CD4-positive, alpha-beta memory T cell (primary cell): ENCODE data around the gene NDUFC2. TPM values are rescaled to one million over a fixed set of nuclear protein-coding genes. Genes with fewer than 3 reads are reported as not detected.
A peak's percentile ranks its signal among the peaks of the same experiment; 100 is the strongest.
"Not testable (repeated sequence)": the region's sequence is repeated elsewhere in the genome, so short reads cannot be mapped to it uniquely, and the experiment has no call there.

Source experiments
- CTCF ChIA-PET: fragments of 350-600 bp; sonication (Branson Sonifier 250); formaldehyde crosslinking; loops from one replicate; lab custom pipeline; 2021; ENCODE audit warnings: inconsistent platforms; ENCODE audit not compliant: partially characterized antibody; lab: Charles Lee
- POLR2A ChIA-PET: fragments of 350-600 bp; sonication (Branson Sonifier 250); formaldehyde crosslinking; loops from one replicate; lab custom pipeline; 2021; ENCODE audit not compliant: partially characterized antibody; lab: Charles Lee
- DNase-seq, 5 donors: peaks; one replicate each; pipeline versions ENCODE4 v3.0.0 to v3.0.0-alpha.2; 2020 to 2022; ENCODE audit warnings: mixed read lengths in 1 of 5
- H3K27ac ChIP-seq: one replicate; pipeline ENCODE4 v1.7.0; 2013; ENCODE audit warnings: low read depth, low read length
- H3K27me3 ChIP-seq: 2 replicates; pipeline ENCODE4 v1.7.0; 2013; ENCODE audit warnings: mild to moderate bottlenecking, low read length, moderate library complexity; ENCODE audit not compliant: insufficient read depth
- H3K36me3 ChIP-seq: 2 replicates; pipeline ENCODE4 v1.7.0; 2013; ENCODE audit warnings: mild to moderate bottlenecking, low read length, moderate library complexity; ENCODE audit not compliant: insufficient read depth
- H3K4me1 ChIP-seq: 2 replicates; pipeline ENCODE4 v1.7.0; 2013; ENCODE audit warnings: mild to moderate bottlenecking, low read length, moderate library complexity; ENCODE audit not compliant: insufficient read depth
- H3K4me3 ChIP-seq, 2 donors: one replicate each; pipeline ENCODE4 v1.7.0; 2013; ENCODE audit warnings: low read length in 2 of 2, mild to moderate bottlenecking in 1 of 2
- H3K9me3 ChIP-seq, 2 donors: one replicate each; pipeline ENCODE4 v1.7.0; 2013; ENCODE audit warnings: low read length in 2 of 2, control low read depth in 1 of 2; ENCODE audit not compliant: control insufficient read depth in 1 of 2
- H3K27ac Mint-ChIP-seq, 7 donors: one replicate each; pipeline ENCODE4 v1.8.0; 2020 to 2021; ENCODE audit warnings: mixed read lengths in 7 of 7, mild to moderate bottlenecking in 6 of 7, inconsistent platforms in 3 of 7, moderate library complexity in 3 of 7
- H3K27me3 Mint-ChIP-seq, 2 donors: one replicate each; pipeline ENCODE4 v1.8.0; 2020 to 2021; ENCODE audit warnings: mixed read lengths in 2 of 2
- H3K36me3 Mint-ChIP-seq, 2 donors: one replicate each; pipeline ENCODE4 v1.8.0; 2020 to 2021; ENCODE audit warnings: mixed read lengths in 2 of 2, inconsistent platforms in 1 of 2, mild to moderate bottlenecking in 1 of 2
- H3K4me1 Mint-ChIP-seq, 4 donors: one replicate each; pipeline ENCODE4 v1.8.0; 2020 to 2021; ENCODE audit warnings: mixed read lengths in 4 of 4, mild to moderate bottlenecking in 1 of 4
- H3K4me3 Mint-ChIP-seq, 8 donors: one replicate each; pipeline ENCODE4 v1.8.0; 2020 to 2021; ENCODE audit warnings: mixed read lengths in 8 of 8, mild to moderate bottlenecking in 7 of 8, moderate library complexity in 6 of 8, inconsistent platforms in 3 of 8
- H3K9me3 Mint-ChIP-seq, 8 donors: one replicate each; pipeline ENCODE4 v1.8.0; 2020 to 2021; ENCODE audit warnings: mixed read lengths in 8 of 8, mild to moderate bottlenecking in 5 of 8, inconsistent platforms in 3 of 8, moderate library complexity in 1 of 8
- intact Hi-C: fragments of 100-400 bp; cut with micrococcal nuclease; formaldehyde crosslinking; loops from one replicate; pipeline ENCODE4 v1.15.1; 2023
- polyA plus RNA-seq, 2 donors: library from polyadenylated mRNA; unstranded; fragments of 300-500 nt; fragmentation: Illumina TruSeq; gene quantifications; one replicate each; pipeline ENCODE4 v1.2.3, GENCODE V29; 2021
- total RNA-seq, 2 experiments: library from RNA; stranded (reverse); gene quantifications; one replicate each; pipeline ENCODE4 v1.2.3, GENCODE V29; 2021

The NDUFC2 gene
- total and polyA plus RNA-seq, 4 experiments from 2014 or later = 80.5 to 188 (median 122) TPM

- Mint-ChIP-seq H3K27ac (peak overlapping the region; percentile 87 to 98 (median 96)), H3K36me3 (peaks cover 0 to 16% of the 10 kb centered on the region in 2 donors), H3K27me3 (no peaks in the 10 kb centered on the region), H3K9me3 (no peaks in the 10 kb centered on the region), H3K4me1 (peaks cover 29 to 67% (median 44%) of the 10 kb centered on the region in 4 donors), H3K4me3 (peak overlapping the region; percentile 93 to 98 (median 96))
- peak overlapping the region; percentile 77 to 98 for H3K4me3 ChIP-seq
- H3K27me3 ChIP-seq = no peaks in the 10 kb centered on the region
- intact Hi-C loops = no loop called here
- ChIA-PET POLR2A (interaction anchor here (1.0 to 2.7 kb wide), 8 partner anchors 9 to 261 kb away, joined by 3 to 18 read pairs (median 6); partner anchors contain the start of genes ALG8, INTS4, KCTD21 and USP35), CTCF (interaction anchor here (1.7 kb wide), 1 partner anchor 15 kb away, joined by 4 read pairs; no protein-coding TSS in a partner anchor)
- H3K9me3 ChIP-seq = no peaks in the 10 kb centered on the region
- peak overlapping the region; percentile 75 for H3K27ac ChIP-seq
- no peak for DNase-seq
- H3K36me3 ChIP-seq = no peaks in the 10 kb centered on the region
- H3K4me1 ChIP-seq = peaks cover 48% of the 10 kb centered on the region
Measured at GRCh38 chr11:78080084-78080817, 589 bp upstream of the NDUFC2 start.

DNA sequence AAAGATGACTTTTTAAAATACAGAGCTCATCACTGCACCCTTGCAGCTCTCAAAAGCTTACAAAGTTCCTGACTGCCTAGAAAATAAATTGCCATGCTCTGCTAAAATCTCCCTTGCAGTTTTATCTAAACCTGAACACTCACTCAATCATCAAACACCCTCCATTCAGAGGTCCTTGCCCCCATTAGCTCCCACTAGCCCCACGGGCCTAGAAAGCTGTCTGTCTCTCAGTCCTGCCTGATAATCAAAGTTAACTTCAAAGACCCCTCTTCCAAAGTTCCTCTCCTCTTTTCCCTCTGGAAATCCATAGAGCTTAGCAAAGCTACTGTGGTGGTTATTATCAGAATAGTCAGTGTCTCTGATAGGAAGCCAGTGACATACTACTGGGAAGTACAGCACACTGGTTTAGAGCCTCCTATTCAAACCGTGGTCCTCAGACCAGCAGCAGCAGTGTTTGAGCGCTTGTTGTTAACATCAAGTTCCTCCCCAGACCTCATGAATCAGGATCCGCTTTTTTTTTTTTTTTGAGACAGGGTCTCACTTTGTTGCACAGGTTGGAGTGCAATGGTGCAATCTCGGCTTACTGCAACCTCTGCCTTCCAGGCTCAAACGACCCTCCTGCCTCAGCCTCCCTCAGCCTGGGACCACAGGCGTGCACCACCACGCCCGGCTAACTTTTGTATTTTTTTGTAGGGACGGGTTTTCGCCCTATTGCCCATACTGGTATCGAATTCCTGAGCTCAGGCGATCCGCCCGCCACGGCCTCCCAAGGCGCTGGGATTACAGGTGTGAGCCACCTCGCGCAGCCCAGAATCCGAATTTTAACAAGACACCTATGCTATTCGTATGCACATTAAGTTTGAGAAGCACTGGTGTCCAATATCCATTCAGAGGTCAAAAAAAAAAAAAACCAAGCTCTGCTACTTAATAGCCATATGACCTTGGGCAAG lies 1.2 kb downstream of the NDUFC2 start:
- POLR2A ChIA-PET = interaction anchor here (0.7 to 2.7 kb wide), 10 partner anchors 8 to 624 kb away, joined by 3 to 18 read pairs (median 6); partner anchors contain the start of genes ALG8, INTS4, KCTD21 and USP35
- peaks cover 0 to 16% of the 10 kb centered on the region in 2 donors for H3K36me3 Mint-ChIP-seq

DNA sequence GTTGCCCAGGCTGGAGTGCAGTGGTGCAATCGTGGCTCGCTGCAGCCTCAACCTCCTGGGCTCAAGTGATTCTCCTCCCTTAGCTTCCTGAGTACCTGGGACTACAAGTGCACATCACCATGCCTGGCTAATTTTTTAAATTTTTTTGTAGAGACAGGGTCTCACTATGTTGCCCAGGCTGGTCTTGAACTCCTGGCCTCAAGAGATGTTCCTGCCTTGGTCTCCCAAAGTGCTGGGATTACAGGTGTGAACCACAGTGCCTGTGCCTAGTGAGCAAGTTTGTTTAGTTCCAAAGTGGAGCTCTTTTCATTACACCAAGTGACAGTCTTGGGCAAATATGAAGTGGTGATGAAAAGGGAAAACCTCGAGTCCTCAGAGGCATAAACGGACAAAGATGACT lies 2.1 kb downstream of the NDUFC2 start:
- CTCF ChIA-PET = interaction anchor here (1.0 to 1.2 kb wide), 2 partner anchors 32 to 78 kb away, joined by 3 to 6 read pairs; no protein-coding TSS in a partner anchor
- H3K27ac ChIP-seq, H3K27me3 Mint-ChIP-seq, H3K9me3 ChIP-seq, H3K27me3 ChIP-seq, DNase-seq, H3K36me3 ChIP-seq, H3K9me3 Mint-ChIP-seq: not testable (repeated sequence)
- peaks cover 55% of the 10 kb centered on the region for H3K4me1 ChIP-seq
- intact Hi-C loops = loop anchor here (2.0 to 10.0 kb wide), 3 partner anchors 110 to 487 kb away; partner anchors contain the start of genes AAMDC, KCTD21, RSF1 and USP35
- peak overlapping the region; percentile 93 to 98 (median 96) for H3K4me3 Mint-ChIP-seq
- peak overlapping the region in 6 of 7 donors; percentile 86 to 96 (median 94) for H3K27ac Mint-ChIP-seq
- peak overlapping the region; percentile 13 to 77 for H3K4me3 ChIP-seq
- POLR2A ChIA-PET = interaction anchor here (1.4 to 2.7 kb wide), 4 partner anchors 10 to 111 kb away, joined by 3 to 11 read pairs (median 5); partner anchors contain the start of genes ALG8, KCTD21 and USP35
- peaks cover 34 to 72% (median 54%) of the 10 kb centered on the region in 4 donors for H3K4me1 Mint-ChIP-seq
- peaks cover 2 to 20% of the 10 kb centered on the region in 2 donors for H3K36me3 Mint-ChIP-seq

More for the DNA sequence above, 1.2 kb downstream of the NDUFC2 start:
- intact Hi-C loops = loop anchor here (1.0 to 10.0 kb wide), 4 partner anchors 61 to 486 kb away; partner anchors contain the start of genes ALG8, INTS4, KCTD21 and USP35
- Histone ChIP-seq H3K4me1 (peaks cover 55% of the 10 kb centered on the region), H3K4me3 (peak overlapping the region; percentile 77 to 98), H3K27me3 (no peaks in the 10 kb centered on the region), H3K27ac (peak overlapping the region; percentile 75), H3K36me3 (no peaks in the 10 kb centered on the region), H3K9me3 (no peaks in the 10 kb centered on the region)
- Mint-ChIP-seq H3K4me1 (peaks cover 34 to 72% (median 52%) of the 10 kb centered on the region in 4 donors), H3K27ac (peak overlapping the region; percentile 87 to 98 (median 96)), H3K27me3 (no peaks in the 10 kb centered on the region), H3K9me3 (no peaks in the 10 kb centered on the region), H3K4me3 (peak overlapping the region; percentile 93 to 98 (median 96))
- no peak for DNase-seq
- CTCF ChIA-PET = interaction anchor here (1.2 to 1.7 kb wide), 3 partner anchors 13 to 486 kb away, joined by 4 to 6 read pairs (median 5); no protein-coding TSS in a partner anchor

GRCh38 chr11:78076733-78077403 lies 2.8 kb downstream of the NDUFC2 start:
- H3K4me1 ChIP-seq = peaks cover 55% of the 10 kb centered on the region
- no peaks in the 10 kb centered on the region for H3K9me3 Mint-ChIP-seq
- H3K4me3 ChIP-seq = no peak overlapping the region
- no peaks in the 10 kb centered on the region for H3K9me3 ChIP-seq
- no peak for DNase-seq
- peak overlapping the region; percentile 32 for H3K27ac ChIP-seq
- H3K27me3 Mint-ChIP-seq = no peaks in the 10 kb centered on the region
- H3K27me3 ChIP-seq = no peaks in the 10 kb centered on the region
- ChIA-PET POLR2A (interaction anchor here (1.4 to 1.6 kb wide), 2 partner anchors 63 to 82 kb away, joined by 3 read pairs; partner anchors contain the start of gene ALG8), CTCF (interaction anchor here (1.0 to 1.2 kb wide), 2 partner anchors 31 to 78 kb away, joined by 3 to 6 read pairs; no protein-coding TSS in a partner anchor)
- peaks cover 10% of the 10 kb centered on the region for H3K36me3 ChIP-seq
- intact Hi-C loops = loop anchor here (2.0 to 10.0 kb wide), 3 partner anchors 110 to 488 kb away; partner anchors contain the start of genes AAMDC, KCTD21, RSF1 and USP35
- peaks cover 6 to 25% of the 10 kb centered on the region in 2 donors for H3K36me3 Mint-ChIP-seq
- H3K4me1 Mint-ChIP-seq = peaks cover 34 to 71% (median 52%) of the 10 kb centered on the region in 4 donors
- H3K4me3 Mint-ChIP-seq = peak overlapping the region; percentile 9 to 68 (median 41)
- peak overlapping the region in 6 of 7 donors; percentile 6 to 83 (median 30) for H3K27ac Mint-ChIP-seq

GRCh38 chr11:78074756-78075155 lies 4.9 kb downstream of the NDUFC2 start:
- peak overlapping the region in 2 of 7 donors; percentile 25 to 30 for H3K27ac Mint-ChIP-seq
- intact Hi-C loops = loop anchor here (5.0 to 10.0 kb wide), 2 partner anchors 113 to 490 kb away; partner anchors contain the start of genes KCTD21 and USP35

DNA sequence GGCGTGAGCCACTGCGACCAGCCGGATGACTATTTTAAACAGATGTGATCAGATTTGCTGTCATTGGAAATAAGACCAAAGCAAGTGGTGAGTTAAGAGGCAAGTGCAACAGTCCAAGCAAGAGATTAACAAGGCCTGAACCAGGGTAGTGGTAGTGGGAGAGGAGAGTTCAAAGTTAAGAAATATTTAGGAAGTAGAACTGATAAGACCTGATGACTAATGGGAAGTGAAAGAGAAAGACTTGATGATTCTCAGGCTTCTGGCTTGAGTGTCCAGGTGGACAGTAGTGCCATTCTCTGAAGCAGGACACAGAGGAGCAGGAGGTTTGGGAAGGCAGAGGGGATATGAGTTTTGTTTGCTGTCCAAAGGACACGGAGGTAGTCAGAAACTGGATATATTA lies 7.2 kb downstream of the NDUFC2 start:
- POLR2A ChIA-PET = no interaction called here
- Histone ChIP-seq H3K4me3 (no peak overlapping the region), H3K9me3 (no peaks in the 10 kb centered on the region), H3K27me3 (no peaks in the 10 kb centered on the region), H3K27ac (no peak overlapping the region), H3K36me3 (peaks cover 41% of the 10 kb centered on the region), H3K4me1 (peaks cover 29% of the 10 kb centered on the region)
- no peak for DNase-seq
- no peaks in the 10 kb centered on the region for H3K27me3 Mint-ChIP-seq
- no peak overlapping the region for H3K4me3 Mint-ChIP-seq
- no peaks in the 10 kb centered on the region for H3K9me3 Mint-ChIP-seq
- CTCF ChIA-PET = no interaction called here
- intact Hi-C loops = loop anchor here (10.0 kb wide), 1 partner anchor 492 kb away; no protein-coding TSS in a partner anchor
- peaks cover 29 to 48% of the 10 kb centered on the region in 2 donors for H3K36me3 Mint-ChIP-seq
- peak overlapping the region in 2 of 7 donors; percentile 30 to 47 for H3K27ac Mint-ChIP-seq
- peaks cover 16 to 37% (median 22%) of the 10 kb centered on the region in 4 donors for H3K4me1 Mint-ChIP-seq

More at GRCh38 chr11:78074756-78075155, 4.9 kb downstream of the NDUFC2 start:
- no peaks in the 10 kb centered on the region for H3K9me3 Mint-ChIP-seq
- Histone ChIP-seq H3K9me3 (no peaks in the 10 kb centered on the region), H3K27me3 (no peaks in the 10 kb centered on the region), H3K4me3 (no peak overlapping the region), H3K4me1 (peaks cover 46% of the 10 kb centered on the region), H3K27ac (no peak overlapping the region), H3K36me3 (peaks cover 29% of the 10 kb centered on the region)
- POLR2A ChIA-PET = no interaction called here
- H3K4me3 Mint-ChIP-seq = peak overlapping the region in 1 of 8 donors; percentile 1
- H3K4me1 Mint-ChIP-seq = peaks cover 27 to 55% (median 37%) of the 10 kb centered on the region in 4 donors
- no peaks in the 10 kb centered on the region for H3K27me3 Mint-ChIP-seq
- CTCF ChIA-PET = interaction anchor here (1.3 kb wide), 1 partner anchor 29 kb away, joined by 3 read pairs; no protein-coding TSS in a partner anchor
- no peak for DNase-seq
- H3K36me3 Mint-ChIP-seq = peaks cover 11 to 38% of the 10 kb centered on the region in 2 donors
